ENCODE results near the gene PSAT1. TPM values are rescaled to one million over a fixed set of nuclear protein-coding genes. Genes with fewer than 3 reads are reported as not detected.

PSAT1 gene
- total and polyA plus RNA-seq, 2 of the 4 experiments (the other 2 are of a cell fraction) = 77.2 to 88.4 TPM

- DNase-seq (no peak), ATAC-seq (ENCODE audit: low read depth) (no peak)
- Histone ChIP-seq H3K36me3 (ENCODE audit: control insufficient read depth, insufficient read depth, low read length) (no peaks in the 10 kb centered on the region), H4K91ac (ENCODE audit: insufficient read depth, low read depth, low read length) (no peak overlapping the region), H4K8ac (ENCODE audit: low read depth in 2 of 2, low read length in 2 of 2) (no peak overlapping the region), H2BK20ac (ENCODE audit: low read depth, low read length) (no peak overlapping the region), H3K9me3 (ENCODE audit: control insufficient read depth, insufficient read depth, low read length) (no peaks in the 10 kb centered on the region), H3K4ac (ENCODE audit: low read depth, low read length) (no peak overlapping the region), H2BK120ac (ENCODE audit: low read depth, low read length) (no peak overlapping the region), H4K20me1 (ENCODE audit: insufficient read depth, low read length) (no peaks in the 10 kb centered on the region), H3K23ac (ENCODE audit: low read depth, low read length) (no peak overlapping the region), H3K9me1 (ENCODE audit: insufficient read depth, low read length) (no peaks in the 10 kb centered on the region), H3K27ac (ENCODE audit: insufficient read depth, low read length) (no peak overlapping the region), H2BK5ac (ENCODE audit: low read depth, low read length, poor library complexity, severe bottlenecking) (no peak overlapping the region), H2BK15ac (ENCODE audit: low read depth, low read length) (no peak overlapping the region), H2AK9ac (replicated peaks; ENCODE audit: low read depth, low read length, poor library complexity) (no peak overlapping the region), H3K27me3 (ENCODE audit: control insufficient read depth, insufficient read depth, low read length) (no peaks in the 10 kb centered on the region), H3K18ac (ENCODE audit: low read depth, low read length) (no peak overlapping the region), H3K14ac (replicated peaks; ENCODE audit: low read depth, low read length) (no peak overlapping the region), H3K56ac (ENCODE audit: extremely low read depth, insufficient read depth, low read length) (no peak overlapping the region), H3K79me1 (ENCODE audit: low read depth in 1 of 2, low read length in 2 of 2) (no peaks in the 10 kb centered on the region), H3K4me2 (ENCODE audit: low read depth, low read length) (no peak overlapping the region), H3K4me3 (ENCODE audit: insufficient read depth, low read depth, low read length) (no peak overlapping the region), H4K5ac (ENCODE audit: low read depth, low read length) (no peak overlapping the region), H3K4me1 (ENCODE audit: control insufficient read depth, insufficient read depth, low read length) (no peaks in the 10 kb centered on the region), H3K9ac (ENCODE audit: low read depth, low read length) (no peak overlapping the region), H2AFZ (replicated peaks; ENCODE audit: low read length, poor library complexity) (no peak overlapping the region), H2AK5ac (ENCODE audit: low read depth, low read length) (no peak overlapping the region)
- TF ChIP-seq POLR2A (IDR thresholded peaks at IDR 0.05; ENCODE audit: low read depth, low read length) (no peak), MAZ (IDR thresholded peaks at IDR 0.05; ENCODE audit: borderline replicate concordance, low read depth, low read length) (no peak), CHD1 (IDR thresholded peaks at IDR 0.05; ENCODE audit: low read depth, low read length) (no peak), MXI1 (IDR thresholded peaks at IDR 0.05; ENCODE audit: borderline replicate concordance, low read depth, low read length) (no peak), CEBPB (IDR thresholded peaks at IDR 0.05; ENCODE audit: low read depth, low read length) (no peak), FOS (IDR thresholded peaks at IDR 0.05; ENCODE audit: low read depth, low read length) (no peak), NFE2L2 (IDR thresholded peaks at IDR 0.05; ENCODE audit: low read depth, low read length) (no peak), RCOR1 (IDR thresholded peaks at IDR 0.05; ENCODE audit: insufficient replicate concordance, low read length) (no peak), RFX5 (IDR thresholded peaks at IDR 0.05; ENCODE audit: low read depth, low read length) (no peak), MAFK (IDR thresholded peaks at IDR 0.05; ENCODE audit: low read depth, low read length) (no peak)
- TF ChIP-seq, protein P1, sequence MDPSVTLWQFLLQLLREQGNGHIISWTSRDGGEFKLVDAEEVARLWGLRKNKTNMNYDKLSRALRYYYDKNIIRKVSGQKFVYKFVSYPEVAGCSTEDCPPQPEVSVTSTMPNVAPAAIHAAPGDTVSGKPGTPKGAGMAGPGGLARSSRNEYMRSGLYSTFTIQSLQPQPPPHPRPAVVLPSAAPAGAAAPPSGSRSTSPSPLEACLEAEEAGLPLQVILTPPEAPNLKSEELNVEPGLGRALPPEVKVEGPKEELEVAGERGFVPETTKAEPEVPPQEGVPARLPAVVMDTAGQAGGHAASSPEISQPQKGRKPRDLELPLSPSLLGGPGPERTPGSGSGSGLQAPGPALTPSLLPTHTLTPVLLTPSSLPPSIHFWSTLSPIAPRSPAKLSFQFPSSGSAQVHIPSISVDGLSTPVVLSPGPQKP (IDR thresholded peaks at IDR 0.05; ENCODE audit: borderline replicate concordance, low read depth, low read length) = no peak
- TF ChIP-seq, protein P2, sequence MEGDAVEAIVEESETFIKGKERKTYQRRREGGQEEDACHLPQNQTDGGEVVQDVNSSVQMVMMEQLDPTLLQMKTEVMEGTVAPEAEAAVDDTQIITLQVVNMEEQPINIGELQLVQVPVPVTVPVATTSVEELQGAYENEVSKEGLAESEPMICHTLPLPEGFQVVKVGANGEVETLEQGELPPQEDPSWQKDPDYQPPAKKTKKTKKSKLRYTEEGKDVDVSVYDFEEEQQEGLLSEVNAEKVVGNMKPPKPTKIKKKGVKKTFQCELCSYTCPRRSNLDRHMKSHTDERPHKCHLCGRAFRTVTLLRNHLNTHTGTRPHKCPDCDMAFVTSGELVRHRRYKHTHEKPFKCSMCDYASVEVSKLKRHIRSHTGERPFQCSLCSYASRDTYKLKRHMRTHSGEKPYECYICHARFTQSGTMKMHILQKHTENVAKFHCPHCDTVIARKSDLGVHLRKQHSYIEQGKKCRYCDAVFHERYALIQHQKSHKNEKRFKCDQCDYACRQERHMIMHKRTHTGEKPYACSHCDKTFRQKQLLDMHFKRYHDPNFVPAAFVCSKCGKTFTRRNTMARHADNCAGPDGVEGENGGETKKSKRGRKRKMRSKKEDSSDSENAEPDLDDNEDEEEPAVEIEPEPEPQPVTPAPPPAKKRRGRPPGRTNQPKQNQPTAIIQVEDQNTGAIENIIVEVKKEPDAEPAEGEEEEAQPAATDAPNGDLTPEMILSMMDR (conservative IDR thresholded peaks at IDR 0.05; ENCODE audit: low read depth, low read length) = no peak
- BruUV-seq (replicated peaks) = no TSS peak
- CTCF ChIA-PET = no interaction called here
- dilution Hi-C loops (cut with HindIII; ENCODE audit: low sequenced_read_pairs, unreplicated experiment) (no loop called here), in situ Hi-C loops (cut with MboI; ENCODE audit: low sequenced_read_pairs) (no loop called here), intact Hi-C loops (cut with micrococcal nuclease) (no loop called here)
- POLR2A ChIA-PET (ENCODE audit: unreplicated experiment) = no interaction called here
Measured at GRCh38 chr9:78354324-78354973, 57.5 kb downstream of the PSAT1 start.

Data from IMR-90 (cell line).